NCI-H82 treated with DMSO at 0.1 percent for 48 hours (cell line): ENCODE measurements around the gene ARMC10.
"Not testable (repeated sequence)": the region's sequence is repeated elsewhere in the genome, so short reads cannot be mapped to it uniquely, and the experiment has no call there.

Experiments
- DNase-seq: peaks from one replicate; lab custom pipeline; 2025; ENCODE audit not compliant: unreplicated experiment; lab: John Stamatoyannopoulos, UW

Gene ARMC10

DNA sequence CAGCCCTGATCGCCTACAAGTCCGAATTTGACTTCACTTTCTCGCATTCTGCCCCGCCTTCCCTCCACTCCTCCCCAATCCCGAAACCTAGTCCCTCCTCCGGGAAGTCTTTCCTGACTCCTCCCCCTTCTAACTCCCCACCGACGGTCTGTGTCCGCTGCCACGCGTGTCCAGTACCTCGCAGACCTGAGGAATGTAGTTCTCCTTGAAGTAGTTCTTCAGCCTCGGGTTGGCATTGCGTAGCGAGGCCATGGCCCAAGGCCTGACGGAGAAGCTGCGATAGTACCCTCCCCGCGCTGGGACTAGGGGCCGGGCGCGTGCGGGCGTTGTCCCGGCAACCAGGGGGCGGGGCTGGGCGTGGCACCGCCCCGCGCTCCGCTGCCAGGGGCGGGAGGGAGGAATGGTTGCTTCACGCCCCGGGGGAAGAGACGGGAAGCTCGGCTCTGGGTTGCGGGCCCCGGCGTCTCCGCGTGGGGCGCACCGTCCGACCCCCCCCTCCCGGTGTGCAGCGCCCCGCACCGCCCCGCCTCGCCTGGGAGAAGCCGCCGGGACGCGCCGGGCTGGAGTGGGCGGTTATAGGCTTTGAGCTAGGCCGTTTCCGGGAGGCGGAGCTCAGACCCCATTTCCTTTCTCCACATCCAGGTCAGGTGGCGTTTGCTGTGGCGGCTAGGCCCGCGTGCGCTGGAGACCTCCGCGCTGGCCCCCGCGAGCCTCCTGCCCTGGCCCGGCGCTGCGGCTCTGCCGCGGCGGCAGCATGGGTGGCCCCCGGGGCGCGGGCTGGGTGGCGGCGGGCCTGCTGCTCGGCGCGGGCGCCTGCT is at the start of gene ARMC10, which contains the start of gene FBXL13:
ARMC10 (plus strand) TSS at position 622 of the 818 bp plus-strand sequence; CDS start at position 755, 133 bp downstream.
FBXL13 (minus strand) TSS at position 278 of the 818 bp plus-strand sequence.
- peak; percentile 76 for DNase-seq

DNA sequence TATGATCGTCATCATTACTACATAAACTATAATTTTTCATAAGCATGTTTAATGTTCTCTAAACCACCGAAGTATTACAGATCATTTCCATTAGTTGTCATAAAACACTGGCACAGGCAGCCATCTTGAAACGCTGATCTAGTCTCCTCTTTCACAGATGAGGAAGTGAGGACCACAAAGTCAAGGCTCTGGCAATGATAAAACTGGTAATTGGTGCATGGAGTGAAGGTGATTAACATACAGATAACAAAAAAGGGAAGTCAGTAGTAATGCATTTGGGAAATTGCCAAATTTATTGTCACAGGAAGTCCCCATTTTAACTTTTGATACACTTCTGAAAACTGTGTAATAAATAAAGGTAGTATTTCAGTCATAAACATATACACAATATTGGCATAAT is 49.6 kb upstream of the ARMC10 start:
- no peak for DNase-seq

GRCh38 chr7:103031024-103031423 is 43.9 kb upstream of the ARMC10 start:
- no peak for DNase-seq

- no peak for DNase-seq
These were observed 43.2 kb upstream of the ARMC10 start for GRCh38 chr7:103031781-103032180.

DNA sequence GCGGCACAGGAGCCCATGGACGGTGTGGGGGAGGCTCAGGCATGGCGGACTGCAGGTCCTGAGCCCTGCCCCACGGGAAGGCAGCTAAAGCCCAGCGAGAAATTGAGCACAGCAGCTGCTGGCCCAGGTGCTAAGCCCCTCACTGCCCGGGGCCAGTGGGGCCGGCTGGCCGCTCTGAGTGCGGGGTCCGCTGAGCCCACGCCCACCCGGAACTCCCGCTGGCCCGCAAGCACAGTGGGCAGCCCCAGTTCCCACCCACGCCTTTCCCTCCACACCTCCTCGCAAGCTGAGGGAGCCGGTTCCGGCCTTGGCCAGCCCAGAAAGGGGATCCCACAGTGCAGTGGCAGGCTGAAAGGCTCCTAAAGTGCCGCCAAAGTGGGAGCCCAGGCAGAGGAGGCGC is 40.6 kb upstream of the ARMC10 start:
- not testable (repeated sequence) for DNase-seq

DNA sequence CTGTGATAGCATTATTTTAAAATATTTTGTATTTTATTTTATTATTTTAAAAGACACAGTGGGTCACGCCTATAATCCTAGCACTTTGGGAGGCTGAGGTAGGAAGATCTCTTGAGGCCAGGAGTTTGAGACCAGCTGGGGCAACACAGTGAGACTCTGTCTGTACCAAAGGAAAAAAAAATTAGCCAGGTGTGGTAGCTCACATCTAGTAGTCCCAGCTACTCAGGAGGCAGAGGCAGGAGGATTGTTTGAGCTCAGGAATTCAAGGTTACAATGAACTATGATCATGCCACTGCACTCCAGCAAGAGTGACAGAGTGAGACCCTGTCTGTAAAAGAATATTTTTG is 37.5 kb upstream of the ARMC10 start:
- DNase-seq, result no peak

DNA sequence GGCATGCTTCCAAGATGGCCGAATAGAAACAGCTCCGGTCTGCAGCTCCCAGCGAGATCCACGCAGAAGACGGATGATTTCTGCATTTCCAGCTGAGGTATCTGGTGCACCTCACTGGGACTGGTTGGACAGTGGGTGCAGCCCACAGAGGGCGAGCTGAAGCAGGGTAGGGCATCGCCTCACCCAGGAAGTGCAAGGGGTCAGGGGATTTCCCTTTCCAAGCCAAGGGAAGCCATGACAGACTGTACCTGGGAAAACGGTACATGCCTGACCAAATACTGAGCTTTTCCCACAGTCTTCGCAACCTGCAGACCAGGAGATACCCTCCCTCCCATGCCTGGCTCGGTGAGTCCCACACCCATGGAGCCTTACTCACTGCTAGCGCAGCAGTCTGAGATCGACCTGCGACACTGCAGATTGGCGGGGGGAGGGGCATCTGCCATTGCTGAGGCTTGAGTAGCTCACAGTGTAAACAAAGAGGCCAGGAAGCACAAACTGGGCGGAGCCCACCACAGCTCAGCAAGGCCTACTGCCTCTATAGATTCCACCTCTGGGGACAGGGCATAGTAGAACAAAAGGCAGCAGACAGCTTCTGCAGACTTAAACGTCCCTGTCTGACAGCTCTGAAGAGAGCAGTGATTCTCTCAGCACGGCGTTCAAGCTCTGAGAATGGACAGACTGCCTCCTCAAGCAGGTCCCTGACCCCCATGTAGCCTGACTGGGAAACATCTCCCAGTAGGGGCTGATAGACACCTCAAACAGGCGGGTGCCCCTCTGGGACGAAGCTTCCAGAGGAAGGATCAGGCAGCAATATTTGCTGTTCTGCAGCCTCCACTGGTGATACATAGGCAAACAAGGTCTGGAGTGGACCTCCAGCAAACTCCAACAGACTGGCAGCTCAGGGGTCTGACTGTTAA is 36.9 kb upstream of the ARMC10 start:
- not testable (repeated sequence) for DNase-seq

DNA sequence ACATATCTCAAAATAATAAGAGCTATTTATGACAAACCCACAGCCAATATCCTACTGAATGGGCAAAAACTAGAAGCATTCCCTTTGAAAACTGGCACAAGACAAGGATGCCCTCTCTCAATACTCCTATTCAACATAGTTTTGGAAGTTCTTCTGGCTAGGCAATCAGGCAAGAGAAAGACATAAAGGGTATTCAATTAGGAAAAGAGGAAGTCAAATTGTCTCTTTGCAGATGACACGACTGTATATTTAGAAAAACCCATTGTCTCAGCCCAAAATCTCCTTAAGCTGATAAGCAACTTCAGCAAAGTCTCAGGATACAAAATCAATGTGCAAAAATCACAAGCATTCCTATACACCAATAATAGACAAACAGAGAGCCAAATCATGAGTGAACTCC is 33.1 kb upstream of the ARMC10 start:
- not testable (repeated sequence) for DNase-seq

DNA sequence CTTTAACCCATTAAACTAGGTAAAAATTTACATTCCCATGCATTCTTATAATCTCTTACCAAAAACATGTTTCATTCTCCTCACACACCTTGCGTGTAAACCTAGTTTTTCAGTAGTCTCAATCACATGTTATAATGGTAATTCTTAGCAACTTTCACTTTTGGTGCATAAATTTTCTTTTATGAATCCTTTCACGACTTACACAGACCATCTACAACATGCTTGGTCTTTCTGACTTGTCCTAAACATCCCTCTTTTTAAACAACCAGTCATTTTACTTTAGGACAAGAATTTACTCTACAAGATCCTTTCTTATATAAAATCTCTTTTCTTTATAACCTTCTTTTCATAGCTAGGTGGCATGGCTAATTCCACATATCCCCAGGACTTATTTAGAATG is 26.1 kb upstream of the ARMC10 start:
- no peak for DNase-seq

DNA sequence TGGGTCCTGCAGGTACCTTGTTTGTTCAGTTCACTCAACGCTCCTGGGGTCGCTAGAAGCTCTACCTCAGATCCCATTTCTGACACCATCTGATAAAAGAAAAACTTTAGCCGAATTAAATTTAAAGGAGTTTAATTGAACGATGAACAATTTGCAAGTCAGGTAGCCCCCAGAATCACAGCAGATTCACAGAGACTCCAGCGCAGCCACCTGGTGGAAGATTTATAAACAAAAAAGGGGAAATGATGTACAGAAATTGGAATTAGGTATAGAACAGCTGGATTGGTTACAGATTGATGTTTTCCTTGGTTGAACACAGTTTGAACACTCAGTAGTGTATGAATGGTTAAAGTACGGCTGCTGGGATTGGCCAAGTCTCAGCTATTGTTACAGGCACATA is 23.4 kb upstream of the ARMC10 start:
- DNase-seq, result no peak

- DNase-seq, result not testable (repeated sequence)
These were observed 18.9 kb upstream of the ARMC10 start for GRCh38 chr7:103056006-103056405.

DNA sequence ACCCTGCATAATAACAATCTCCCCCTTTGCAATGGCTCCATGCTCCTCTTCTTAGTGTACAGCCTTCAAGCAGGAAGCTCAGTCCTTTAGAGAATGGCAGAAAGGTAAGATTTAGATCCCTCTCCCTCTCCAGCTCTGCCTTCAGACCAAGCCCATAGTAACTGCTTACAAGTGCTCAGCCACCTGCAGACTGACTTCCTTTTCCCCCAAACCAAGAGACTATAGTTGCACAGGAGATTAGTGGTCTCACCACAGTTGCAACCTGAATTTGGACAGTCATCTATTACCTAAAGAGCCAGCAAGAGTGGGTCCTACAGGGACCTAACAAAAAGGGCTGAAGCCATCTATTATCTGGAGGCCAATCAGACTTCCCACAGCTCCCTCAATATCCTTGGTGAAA is 16.8 kb upstream of the ARMC10 start:
- no peak for DNase-seq

GRCh38 chr7:103059471-103059870 is 15.5 kb upstream of the ARMC10 start:
- DNase-seq, result no peak

DNA sequence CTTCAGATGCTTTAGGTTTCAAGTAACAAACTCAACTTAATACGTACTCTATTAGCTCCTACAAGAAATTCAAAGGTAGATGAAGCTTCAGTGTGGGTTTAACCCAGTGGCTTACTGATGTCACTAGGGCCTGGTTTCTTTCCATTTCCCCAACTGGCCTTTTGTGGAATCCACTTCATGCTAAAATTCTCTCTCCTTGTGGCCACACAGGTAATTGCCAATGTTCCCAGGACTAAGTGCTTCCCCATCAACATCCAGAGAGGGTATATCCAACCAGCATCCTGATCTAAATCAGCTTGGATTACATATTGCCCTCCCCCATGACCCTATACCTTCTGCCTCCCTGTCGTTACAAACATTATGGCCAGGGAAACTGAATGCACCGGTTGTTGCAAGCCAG is 11.0 kb upstream of the ARMC10 start:
- DNase-seq, result no peak

- no peak for DNase-seq
These were observed 9.3 kb upstream of the ARMC10 start for GRCh38 chr7:103065667-103066066.

GRCh38 chr7:103068414-103069403 is 6.2 kb upstream of the ARMC10 start:
- DNase-seq, result no peak

- DNase-seq, result no peak
These were observed 3.9 kb upstream of the ARMC10 start for GRCh38 chr7:103071000-103071399.

DNA sequence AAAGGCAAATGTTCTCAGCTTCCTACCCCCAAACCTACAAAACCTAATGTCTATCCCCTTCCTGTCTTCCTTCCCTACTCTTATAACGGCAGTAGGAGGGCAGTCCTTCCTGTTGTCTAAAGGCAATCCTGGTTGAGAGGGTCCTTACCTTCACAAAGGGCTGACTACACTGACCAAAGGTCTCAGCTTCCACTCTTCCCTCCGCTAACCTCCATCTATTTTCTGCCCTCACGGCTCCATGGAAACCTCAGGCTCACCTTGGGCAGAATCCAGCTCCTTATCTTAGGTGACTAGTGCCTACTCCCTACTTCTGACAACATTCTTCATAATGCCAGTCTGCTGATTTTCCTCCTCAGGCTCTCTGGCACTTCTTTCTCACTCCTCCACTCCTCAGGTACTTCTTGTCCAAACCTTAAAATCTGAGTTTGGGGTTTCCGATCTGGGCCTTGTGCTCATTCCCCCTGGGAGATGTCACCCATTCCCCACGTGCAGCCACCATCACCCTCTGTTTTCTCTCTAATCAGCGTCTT is 886 bp upstream of the ARMC10 start:
- no peak for DNase-seq

GRCh38 chr7:103075337-103075918 is 488 bp downstream of the ARMC10 start:
- DNase-seq, result peak; percentile 5

- no peak for DNase-seq
These were observed 1.8 kb downstream of the ARMC10 start for GRCh38 chr7:103076764-103077163.
